ENCODE data around the gene PISD. TPM values are rescaled to one million over a fixed set of nuclear protein-coding genes. Genes with fewer than 3 reads are reported as not detected.
"Not testable (repeated sequence)": the region's sequence is repeated elsewhere in the genome, so short reads cannot be mapped to it uniquely, and the experiment has no call there.

Gene PISD
- total RNA-seq, 1 donor from 2014 or later = 29.6 TPM

DNA sequence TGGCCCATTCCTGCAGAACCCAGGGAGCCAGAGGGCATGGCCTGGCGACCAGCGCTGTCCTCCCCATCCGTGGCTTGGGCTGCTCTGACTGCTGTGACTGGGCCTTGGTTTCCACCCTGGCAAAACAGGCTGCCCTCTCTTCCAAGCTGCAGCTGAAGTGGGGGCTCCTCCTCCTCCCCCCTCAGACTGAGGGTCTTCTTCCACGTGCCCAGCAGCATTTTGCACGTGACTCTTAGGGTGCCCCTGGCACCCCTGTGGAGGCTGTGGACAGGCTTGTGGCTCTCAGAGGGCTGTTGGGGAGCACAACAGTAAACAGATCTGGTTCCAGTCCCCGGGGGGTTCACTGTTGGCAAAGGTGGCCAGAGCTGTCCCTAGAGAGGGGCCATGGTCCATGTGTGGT lies 51.4 kb downstream of the PISD start:
- DNase-seq (ENCODE audit: low read depth in 2 of 2) = no peak

DNA sequence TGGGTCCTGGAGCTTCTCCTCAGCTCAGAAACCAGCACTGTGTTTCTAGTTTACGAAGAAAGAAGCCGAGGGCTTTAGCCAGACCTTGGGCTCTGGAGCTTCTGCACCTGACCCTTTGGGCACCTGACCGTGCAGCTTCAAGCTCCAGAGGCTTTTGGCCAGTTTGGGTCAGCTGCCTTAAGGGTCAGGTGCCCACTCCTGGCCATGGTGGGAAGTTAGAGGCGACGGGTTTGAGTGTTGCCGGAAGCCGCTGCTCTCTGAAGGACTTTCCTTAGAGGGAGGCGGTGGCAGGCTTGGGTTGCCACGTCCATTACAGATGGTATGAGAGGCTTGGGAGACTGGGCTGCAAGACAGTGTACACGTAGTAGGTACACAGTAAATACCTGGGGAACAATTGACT lies 52.3 kb downstream of the PISD start:
- DNase-seq (ENCODE audit: low read depth in 2 of 2) = no peak

DNA sequence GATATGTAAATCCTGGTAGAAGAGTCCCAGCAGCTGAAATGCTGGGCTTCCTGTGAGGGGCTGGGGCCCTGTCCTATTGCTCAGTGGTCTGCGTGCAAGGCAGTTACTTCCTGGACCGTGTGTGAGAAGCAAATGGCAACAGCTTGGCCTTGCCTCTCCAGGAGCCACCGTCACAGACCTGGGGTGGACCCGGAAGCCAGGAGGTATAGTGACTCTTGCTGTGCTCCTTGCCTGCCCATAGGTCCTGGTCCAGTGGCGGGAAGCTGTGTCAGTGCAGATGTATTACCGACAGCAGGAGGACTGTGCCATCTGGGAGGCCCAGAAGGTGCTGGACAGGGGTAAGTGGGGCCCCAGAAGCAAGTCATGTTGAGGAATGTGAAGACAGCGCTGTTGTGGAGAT lies 54.3 kb downstream of the PISD start:
- no peak for DNase-seq (ENCODE audit: low read depth in 2 of 2)

DNA sequence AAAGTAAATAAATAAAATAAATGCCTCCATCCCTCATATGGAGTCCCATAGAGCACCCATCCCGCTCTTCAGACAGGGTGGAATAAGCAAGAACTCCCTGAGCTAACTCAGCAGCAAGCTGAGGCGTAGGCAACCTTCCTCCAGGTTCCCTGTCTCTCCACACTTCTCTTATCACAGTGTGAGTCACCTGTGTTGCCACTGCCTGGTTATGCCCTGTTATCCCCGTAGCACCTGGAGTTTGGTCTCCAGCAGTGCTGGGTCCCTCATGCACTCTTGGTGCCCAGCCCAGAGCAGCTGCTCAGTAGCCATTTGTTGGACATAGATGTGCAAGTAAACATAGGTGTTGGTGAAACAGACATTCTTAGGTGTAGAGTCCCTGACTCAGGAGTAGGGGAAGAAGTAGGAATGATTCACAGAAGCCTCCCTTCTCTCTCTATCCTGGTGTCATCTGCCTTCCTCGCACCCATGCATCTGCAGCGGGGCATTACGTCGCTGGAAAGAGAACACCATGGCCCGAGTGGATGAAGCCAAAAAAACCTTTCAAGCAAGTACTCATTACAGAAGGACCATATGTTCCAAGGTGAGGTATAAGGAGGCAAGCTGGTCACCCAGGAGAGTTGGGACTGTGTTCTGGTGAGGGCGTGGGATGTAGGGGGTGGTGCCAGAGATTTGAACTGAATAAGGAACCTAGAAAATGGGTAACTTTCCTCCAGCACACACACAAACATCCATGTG lies 56.0 kb downstream of the PISD start:
- no peak for DNase-seq (ENCODE audit: low read depth in 2 of 2)

DNA sequence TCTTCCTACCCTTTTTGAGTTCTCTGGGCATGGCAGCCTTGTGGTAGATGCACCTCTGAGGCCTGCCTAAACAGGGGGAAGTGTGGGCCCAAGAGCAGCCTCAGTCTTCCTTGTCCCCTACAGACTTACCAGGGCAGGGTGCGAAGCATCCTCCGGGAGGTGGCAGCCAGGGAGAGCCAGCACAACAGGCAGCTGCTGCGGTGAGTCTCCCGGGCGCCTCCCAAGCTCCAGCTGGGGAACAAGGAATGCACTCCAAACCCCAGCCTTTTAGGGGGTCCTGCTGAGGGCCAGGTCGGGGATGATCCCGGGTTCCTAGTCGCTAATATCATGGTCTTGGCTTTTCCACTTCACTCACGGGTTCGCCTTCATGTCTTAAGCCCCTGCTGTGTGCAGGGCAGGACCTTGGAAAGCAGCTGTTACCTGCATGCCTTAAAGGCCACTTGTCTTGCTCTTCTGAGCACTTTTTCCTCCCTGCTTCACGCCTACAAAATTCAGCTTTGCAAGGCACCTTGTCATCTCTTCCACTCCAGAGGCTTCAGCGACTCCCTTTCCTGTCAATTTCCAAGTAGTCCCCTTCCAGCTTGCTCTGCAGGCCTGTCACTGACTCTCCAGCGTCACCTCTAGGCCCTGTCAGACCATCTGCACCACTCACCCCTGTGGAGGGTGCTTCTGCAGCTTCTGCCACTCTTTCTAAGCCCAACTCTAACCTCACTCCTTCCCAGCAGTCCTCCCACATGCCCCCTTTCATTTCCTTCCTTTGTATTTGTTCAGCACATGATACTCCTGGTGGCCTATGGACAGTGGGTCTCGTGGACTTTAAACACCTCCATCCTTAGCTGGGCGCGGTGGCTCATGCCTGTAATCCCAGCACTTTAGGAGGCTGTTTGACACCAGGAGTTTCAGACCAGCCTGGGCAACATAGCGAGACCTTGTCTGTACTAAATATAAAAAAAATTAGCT lies 57.0 kb downstream of the PISD start:
- no peak for DNase-seq (ENCODE audit: low read depth in 2 of 2)

DNA sequence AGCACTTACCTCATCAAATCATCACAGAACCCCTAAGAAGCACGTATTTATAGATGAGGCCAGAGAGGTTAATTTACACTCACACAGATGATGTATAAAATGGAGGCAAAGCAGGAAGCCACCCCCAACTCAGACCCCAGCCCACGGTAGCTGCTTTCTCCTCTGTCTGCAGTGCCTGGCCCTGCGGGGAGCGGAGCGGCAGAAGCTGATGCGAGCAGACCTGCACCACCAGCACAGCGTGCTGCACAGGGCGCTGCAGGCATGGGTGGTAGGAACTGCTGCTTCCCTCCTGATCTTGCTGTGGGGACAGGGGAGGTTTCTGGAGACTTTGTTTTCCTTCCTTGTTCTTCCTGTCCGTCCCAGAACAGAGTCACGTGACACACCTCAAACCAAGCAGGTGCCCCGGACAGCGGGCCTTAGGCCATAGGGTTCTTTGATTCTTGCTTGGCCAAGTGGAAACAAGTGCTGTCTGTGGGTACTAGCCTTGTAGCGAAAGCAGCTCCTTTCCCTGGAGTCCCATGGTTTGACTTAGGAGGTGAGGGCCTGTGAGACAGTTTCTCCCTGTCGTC lies 57.8 kb downstream of the PISD start:
- DNase-seq (ENCODE audit: low read depth in 2 of 2) = no peak

DNA sequence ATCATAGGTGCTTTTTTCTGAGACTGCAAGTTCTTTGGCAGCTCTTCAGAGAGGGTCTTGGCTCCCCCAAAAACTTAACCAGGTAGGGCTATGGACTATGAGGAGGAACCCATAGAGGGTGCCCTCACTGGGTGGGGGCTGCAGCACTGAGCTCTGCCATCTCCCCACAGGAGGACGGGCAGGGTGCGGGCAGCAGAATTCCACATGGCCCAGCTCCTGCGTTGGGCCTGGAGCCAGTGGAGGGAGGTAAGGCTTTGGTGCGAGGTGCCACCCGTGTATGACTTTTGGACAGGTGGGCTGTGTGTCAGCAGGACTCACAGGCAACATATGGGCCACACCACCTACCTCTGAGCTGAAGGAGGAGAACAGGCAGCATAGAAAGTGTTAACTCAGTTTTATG lies 58.4 kb downstream of the PISD start:
- no peak for DNase-seq (ENCODE audit: low read depth in 2 of 2)

DNA sequence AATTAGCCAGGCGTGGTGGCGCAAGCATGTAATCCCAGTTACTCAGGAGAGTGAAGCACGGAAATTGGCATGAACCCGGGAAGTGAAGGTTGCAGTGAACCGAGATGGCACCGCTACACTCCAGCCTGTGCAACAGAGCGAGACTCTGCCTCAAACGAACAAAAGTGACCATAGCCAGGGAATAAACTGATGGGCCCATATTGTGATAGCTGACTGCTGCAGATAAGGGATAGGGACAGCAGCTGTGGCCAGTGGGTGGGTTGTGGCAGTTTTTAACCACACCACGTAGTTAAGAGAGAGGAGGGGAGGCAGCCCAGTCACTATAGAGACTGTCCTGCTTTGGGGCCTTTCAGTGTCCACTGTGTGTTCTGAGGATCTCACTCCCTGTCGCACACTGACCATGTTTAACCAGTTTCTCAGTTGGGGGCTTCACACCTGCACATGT lies 58.9 kb downstream of the PISD start:
- DNase-seq (ENCODE audit: low read depth in 2 of 2) = no peak

DNA sequence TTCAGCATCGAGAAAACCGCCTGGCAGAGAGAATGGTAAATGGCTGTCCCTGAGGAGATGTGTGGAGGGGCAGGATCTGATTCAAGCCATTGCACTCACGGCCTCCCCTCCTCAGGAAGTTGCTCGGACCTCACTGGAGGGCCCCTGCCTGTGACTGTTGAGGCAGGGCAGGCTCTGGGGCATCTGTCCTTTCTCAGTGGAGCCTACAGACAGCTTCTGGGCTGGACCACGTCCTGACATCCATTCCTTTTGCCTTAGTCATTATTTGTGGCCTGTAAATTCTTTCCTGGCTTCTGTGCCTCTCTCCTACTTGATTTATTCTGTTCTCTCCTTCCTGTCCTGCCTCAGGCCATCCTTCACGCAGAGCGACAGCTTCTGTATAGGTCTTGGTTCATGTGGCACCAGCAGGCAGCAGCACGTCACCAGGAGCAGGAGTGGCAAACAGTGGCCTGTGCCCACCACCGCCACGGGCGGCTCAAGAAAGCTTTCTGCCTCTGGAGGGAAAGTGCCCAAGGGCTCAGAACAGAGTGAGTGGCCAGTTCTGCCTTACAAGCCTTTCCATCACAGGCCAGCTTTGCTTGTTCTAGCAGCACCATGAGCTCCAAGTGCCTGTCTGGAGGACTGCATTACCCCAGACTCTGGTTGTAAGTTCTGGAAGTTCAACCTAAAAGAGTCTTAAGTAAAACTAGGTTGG lies 59.6 kb downstream of the PISD start:
- peak in 1 of 2 donors; percentile 75 for DNase-seq (ENCODE audit: low read depth in 2 of 2)

DNA sequence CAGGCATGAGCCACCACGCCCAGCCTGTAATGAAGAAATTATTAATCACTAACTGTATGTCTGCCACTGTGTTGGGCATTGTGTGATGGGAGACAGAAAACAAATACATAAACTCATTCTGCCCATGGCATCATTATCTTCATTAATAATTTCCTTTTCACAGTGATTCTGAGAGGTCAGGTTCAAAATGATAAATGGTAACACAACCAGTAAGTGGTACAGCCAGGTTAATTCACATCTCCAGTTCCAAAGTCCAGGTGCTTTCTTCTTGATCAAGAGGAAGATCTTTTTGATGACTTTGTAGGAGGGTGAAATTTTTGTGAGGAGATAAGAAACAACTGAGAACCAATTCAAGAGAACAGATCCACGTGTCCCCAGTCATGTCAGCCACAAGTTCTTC lies 66.7 kb downstream of the PISD start:
- no peak for DNase-seq (ENCODE audit: low read depth in 2 of 2)

DNA sequence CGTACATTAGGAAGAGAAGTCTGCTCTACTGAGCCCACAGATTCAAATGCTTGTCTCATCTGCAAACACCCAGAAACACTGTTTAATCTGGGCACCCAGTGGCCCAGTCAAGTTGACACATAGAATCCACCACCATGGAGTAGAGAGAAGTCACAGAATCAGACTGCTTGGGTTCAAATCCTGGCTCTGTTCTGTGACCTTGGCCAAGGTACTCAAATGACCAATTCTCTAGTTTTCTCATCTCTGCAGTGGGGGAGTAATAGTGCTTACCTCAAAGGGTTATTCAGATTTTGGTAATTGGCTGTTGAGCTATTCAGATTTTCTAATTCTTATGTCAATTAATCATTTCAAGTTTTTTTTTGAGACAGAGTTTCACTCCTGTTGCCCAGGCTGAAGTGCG lies 71.9 kb downstream of the PISD start:
- DNase-seq (ENCODE audit: low read depth in 2 of 2) = not testable (repeated sequence)

DNA sequence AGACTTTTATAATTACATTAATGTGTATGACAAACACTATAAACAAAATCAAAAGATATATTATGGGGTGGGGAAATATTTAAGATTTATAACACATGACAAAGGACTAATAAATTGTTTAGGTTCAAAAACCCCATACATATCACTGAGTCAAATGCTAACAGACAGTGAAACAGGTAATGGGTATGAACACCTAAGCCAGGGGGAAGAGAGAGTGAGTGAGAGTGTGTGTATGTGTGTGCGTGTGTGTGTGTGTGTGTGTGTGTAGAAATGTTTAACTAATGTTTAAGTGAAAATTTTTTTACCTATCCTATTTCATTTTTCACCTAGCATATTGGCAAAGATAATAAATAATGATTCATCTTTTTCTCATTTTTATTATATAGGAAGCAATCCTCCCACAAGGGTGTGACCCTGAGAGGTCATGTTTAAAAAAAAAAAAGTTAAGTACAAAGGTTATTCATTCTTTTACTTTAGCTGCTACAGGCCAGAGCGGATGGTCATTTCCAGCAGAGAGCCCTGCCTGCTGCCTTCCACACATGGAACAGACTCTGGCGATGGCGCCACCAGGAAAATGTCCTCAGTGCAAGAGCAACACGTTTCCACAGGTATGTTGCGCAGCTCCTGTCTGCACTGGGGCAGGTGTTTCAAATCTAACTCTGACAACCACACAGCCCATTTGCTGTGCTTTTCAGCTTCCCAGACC lies 72.9 kb downstream of the PISD start:
- DNase-seq (ENCODE audit: low read depth in 2 of 2) = peak in 1 of 2 donors; percentile 45

DNA sequence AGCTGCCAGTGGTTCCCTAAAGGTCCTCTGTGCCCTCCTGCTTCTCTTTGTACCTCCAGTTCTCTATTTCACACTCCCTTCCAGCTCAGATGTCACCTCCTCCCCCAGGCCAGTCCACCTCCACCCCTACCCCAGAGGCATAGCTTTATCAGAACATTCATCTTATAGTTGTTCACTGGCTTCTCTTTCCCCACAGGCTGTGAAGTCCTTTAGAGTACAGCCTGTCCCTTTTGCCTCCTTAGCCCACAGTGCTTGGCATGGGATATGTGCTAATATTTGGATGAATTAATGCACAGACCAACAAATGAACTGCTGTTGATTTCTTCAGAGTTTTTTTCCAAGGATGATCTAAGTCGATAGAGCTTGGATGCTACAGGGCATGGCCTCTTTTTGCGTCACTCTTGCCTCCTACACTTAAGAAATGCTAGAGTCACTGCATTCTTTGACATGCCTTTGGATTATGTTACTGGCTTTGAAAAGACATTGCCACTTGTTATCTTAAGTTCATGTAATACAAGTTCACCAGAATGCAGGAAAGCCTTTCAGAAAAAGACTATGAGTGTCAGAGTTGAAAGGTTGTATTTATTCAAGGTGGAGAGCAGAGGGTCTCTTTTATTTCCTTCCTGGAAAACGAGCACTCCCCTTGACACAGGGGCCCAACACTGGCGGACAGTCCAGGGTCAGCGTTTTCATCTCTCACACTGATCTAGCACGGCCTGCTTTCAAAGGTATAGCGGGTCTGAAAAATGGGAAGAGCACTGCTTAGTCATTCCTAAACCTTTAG lies 75.7 kb downstream of the PISD start:
- no peak for DNase-seq (ENCODE audit: low read depth in 2 of 2)

DNA sequence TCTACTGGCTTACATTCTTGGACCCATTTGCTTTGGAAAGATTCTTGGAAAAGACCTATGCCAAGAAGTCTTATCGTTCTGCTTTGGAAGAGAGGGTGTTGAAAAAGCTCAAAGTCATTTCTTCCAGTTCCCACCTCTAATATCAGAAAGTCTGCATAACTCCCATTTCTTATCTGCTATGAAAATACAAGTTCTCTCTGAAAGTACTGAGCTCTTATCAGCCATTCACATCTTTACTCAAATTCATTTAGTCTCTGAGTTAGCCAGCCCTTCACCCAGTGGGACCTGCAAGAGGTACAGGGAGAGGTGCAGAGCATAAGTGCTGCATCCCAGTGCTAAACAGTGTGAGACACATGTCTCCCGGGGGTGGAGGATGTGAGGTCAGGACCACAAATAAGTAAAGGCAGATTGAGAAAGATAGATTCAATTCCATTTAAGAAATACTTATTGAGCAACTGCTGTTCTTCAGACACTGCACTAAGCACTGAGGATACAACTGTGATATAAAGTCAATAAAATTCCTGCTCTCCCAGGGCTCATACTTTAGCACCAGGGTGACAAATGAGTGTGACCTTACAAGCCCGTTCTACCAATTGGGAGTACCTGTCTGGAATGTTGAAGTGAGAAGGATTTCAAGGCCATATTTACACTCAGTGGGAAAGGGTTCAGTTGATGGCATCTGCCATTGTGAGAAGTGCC lies 76.7 kb downstream of the PISD start:
- no peak for DNase-seq (ENCODE audit: low read depth in 2 of 2)

DNA sequence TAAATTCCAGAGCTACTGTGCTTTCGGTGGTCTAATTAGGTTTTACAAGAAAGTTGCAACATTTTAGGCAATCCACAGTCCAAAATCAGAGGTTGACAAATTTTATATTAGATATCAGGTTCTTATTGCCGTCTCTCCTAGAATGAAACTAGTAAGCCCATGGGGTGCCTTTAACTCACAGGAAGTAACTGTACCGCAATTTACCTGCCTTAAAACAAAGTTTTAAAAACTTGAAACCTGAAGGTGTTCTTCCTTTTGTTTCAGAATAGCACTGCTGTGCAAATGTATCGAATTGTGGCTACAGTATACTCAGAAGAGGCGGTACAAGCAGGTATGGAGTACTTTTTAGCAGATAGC lies 77.2 kb downstream of the PISD start:
- DNase-seq (ENCODE audit: low read depth in 2 of 2) = no peak

DNA sequence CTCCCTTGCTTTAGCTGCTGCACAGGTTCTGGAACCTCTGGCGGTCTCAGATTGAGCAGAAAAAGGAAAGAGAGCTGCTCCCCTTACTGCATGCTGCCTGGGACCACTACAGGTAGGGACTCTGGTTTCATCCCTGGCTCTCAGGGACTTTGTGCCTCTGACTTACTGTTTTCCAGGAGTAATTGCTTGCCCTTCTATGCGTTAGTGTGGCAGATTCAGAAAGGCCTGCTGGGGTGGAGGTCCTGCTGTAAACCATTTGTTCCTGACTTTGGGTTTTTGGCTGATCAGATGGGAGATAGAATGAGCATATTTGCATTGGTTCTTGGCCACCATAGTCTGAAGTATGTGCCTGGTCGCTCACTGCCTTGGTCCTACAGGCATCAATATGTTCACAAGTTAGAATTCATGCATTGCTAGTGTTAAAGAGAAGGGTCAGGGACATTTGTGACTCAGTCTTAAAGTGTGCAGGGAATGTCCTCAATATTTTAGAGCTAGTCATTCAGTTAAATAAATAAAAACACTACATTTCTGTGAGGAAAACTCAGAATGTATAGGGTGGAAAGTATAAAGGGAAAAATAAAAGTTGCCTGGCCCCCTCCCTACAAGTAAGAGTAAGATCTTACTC lies 78.0 kb downstream of the PISD start:
- peak in 1 of 2 donors; percentile 24 for DNase-seq (ENCODE audit: low read depth in 2 of 2)

DNA sequence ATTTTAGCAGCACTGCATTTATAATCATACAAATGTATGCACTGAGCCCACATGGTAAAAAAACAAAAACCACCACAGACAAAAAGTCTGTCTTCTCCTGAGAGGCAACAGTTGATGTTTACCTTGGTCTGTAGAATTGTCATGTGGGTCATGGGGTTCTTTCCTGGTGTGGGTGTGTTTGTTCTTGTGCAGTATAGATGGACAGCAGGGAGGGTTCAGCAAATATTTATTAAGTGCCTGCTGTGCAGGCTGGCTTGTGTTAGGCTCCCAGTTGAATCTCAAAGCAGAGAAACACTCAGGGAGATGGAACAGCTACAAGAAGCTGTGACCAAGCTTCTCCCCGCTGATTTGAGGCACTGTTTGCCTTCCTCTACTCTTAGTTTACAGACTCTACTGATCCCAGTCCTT lies 82.2 kb downstream of the PISD start:
- no peak for DNase-seq (ENCODE audit: low read depth in 2 of 2)

DNA sequence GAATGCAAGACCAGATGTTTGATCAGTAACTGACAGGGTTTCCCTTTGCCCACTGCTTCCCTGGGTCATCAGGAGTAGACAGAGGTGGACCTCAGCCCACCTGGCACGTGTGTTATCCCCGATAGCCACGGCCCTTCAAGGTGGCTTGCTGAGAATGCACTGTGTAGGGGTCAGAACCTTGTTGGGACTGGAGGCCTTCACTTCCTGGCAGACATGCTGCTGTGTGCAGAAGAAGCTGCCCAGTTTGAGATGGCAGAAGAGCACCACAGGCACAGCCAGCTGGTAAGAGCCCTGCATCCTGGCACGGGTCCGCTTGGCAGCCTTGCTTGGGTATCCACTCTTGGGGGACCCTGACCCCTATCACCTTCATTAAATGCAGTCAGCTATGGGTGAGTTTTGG lies 83.8 kb downstream of the PISD start:
- DNase-seq (ENCODE audit: low read depth in 2 of 2) = no peak

DNA sequence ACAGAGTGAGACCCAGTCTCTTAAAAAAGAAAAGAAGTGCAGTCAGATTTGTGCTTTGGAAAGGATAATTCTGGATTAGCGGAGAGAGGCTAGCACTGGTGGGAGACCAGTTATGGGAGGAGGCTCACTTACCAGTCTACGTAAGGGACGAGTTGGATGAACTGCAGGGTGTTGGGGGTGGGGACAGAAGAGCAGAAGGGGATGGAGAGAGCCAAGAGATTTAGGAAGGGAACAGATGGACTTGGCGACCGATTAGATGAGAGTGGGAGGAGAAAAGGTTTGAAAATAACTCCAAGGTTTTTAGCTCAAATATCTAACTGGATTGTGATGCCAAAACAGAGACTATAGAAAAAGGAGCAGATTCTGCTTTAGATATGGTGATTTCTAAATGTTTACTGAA lies 84.3 kb downstream of the PISD start:
- no peak for DNase-seq (ENCODE audit: low read depth in 2 of 2)
